Ectodermal cell (in vitro differentiated cells): Measurements from ENCODE around the gene C11orf54.
A peak's percentile ranks its signal among the peaks of the same experiment; 100 is the strongest.

ENCODE experiments used
- H3K27ac ChIP-seq: 2 replicates; pipeline ENCODE4 v1.7.0; 2013; ENCODE audit warnings: mild to moderate bottlenecking, low read depth, low read length; ENCODE audit not compliant: insufficient read depth, poor library complexity, severe bottlenecking
- H3K27me3 ChIP-seq: 2 replicates; pipeline ENCODE4 v1.7.0; 2013; ENCODE audit warnings: mild to moderate bottlenecking, low read length; ENCODE audit not compliant: insufficient read depth, control insufficient read depth, poor library complexity, severe bottlenecking
- H3K36me3 ChIP-seq: one replicate; pipeline ENCODE4 v1.7.0; 2013; ENCODE audit warnings: low read length; ENCODE audit not compliant: control insufficient read depth, insufficient read depth
- H3K4me1 ChIP-seq: one replicate; pipeline ENCODE4 v1.7.0; 2013; ENCODE audit warnings: low read length; ENCODE audit not compliant: control insufficient read depth, insufficient read depth
- H3K4me3 ChIP-seq: 2 replicates; pipeline ENCODE4 v1.7.0; 2013; ENCODE audit warnings: low read depth, low read length, control low read depth; ENCODE audit not compliant: insufficient read depth
- H3K9me3 ChIP-seq: 2 replicates; pipeline ENCODE4 v1.7.0; 2013; ENCODE audit warnings: mild to moderate bottlenecking, low read length, moderate library complexity; ENCODE audit not compliant: control insufficient read depth
- WGBS, 2 experiments: methylation state at CpG; one replicate each; pipeline ENCODE4 v1.1.7; 2013; ENCODE audit warnings: missing lambda C conversion rate in 2 of 2; 5-methylcytosine and 5-hydroxymethylcytosine counted together

C11orf54 gene

DNA sequence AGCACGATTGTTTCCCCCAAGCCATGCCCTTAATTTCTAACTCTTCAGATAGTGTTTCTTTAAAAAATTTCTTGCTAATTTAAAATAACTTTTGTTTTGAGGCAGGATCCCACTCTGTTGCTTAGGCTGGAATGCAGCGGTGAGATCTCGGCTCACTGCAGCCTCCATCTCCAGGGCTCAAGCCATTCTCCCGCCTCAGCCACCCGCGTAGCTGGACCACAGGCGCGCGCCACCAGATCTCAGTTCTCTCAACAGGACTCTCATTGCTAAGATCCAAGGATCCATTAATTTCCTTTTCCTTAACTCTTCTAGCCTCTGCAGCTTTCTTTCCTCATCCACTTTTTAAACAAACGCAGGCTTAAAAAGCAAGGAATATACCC is 42.3 kb downstream of the C11orf54 start:
- Histone ChIP-seq H3K4me1 (peaks cover 5% of the 10 kb centered on the region), H3K27ac (peak overlapping the region; percentile 99), H3K27me3 (no peaks in the 10 kb centered on the region), H3K36me3 (peaks cover 11% of the 10 kb centered on the region), H3K4me3 (peak overlapping the region; percentile 96), H3K9me3 (no peaks in the 10 kb centered on the region)
- 0 to 1% methylated on average over 9 of the region's 10 CpGs for WGBS, 2 experiments

DNA sequence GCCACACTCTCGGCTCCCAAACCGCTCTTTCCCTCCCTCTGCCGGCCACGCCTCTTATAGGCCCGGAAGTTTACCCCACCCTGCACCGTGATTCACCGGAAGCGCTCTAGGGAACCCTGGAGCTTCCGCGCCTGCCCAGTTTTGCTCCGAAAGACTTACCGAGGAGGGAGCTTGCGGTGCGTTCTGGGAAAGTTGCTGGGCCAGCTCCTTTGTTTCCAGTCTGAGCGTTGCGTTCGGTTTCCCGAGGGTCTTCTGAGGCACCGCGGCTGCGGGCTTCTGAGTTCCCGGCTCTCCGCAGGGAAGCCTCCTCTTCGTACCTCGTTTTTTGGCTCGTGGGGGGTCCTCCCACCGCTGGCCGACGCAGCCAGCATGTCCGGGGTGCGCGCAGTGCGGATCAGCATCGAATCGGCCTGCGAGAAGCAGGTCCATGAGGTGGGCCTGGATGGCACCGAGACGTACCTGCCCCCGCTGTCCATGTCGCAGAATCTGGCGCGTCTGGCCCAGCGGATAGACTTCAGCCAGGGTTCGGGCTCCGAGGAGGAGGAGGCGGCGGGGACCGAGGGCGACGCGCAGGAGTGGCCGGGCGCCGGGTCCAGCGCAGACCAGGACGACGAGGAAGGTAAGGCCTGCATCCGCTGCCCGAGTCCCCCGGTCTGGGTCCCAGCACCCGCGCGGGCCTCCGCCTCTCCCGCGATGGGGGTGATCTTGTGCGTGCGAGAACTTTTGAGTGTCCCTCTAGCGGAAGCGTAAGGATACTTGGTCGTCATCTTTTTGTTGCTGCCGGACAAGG is 42.9 kb downstream of the C11orf54 start, which contains the start of gene MED17:
TSS of gene MED17 (plus strand) at position 138 of the 790 bp plus-strand sequence. CDS start at position 370, 232 bp downstream.
- WGBS, 2 experiments = 0% methylated on average over 72 of the region's 72 CpGs
- H3K27me3 ChIP-seq = no peaks in the 10 kb centered on the region
- H3K27ac ChIP-seq = peak within 1 kb of the TSS; percentile 99
- H3K4me1 ChIP-seq = peaks cover 5% of the 10 kb centered on the region
- H3K36me3 ChIP-seq = peaks cover 16% of the 10 kb centered on the region
- H3K9me3 ChIP-seq = no peaks in the 10 kb centered on the region
- H3K4me3 ChIP-seq = peak within 1 kb of the TSS; percentile 96

DNA sequence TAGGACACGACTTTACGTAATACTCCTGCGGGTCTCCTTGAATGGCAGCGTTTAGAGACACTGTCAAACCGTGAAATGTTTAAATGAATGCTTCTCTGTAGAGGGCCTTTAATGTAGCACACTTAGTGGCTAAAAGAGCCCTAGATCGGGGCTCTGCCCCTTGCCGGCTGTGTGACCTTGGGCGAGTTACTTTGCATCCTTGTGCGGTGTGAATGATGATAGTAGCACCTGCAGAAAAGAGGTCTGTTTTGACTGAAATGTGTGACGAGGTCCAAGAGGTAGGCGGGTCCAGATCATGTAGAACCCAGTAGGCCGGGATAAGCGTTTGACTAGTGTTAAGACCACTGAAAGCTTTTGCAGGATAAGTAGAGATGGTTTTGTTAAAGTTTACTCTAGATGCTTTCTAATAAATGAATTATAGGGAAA is 43.5 kb downstream of the C11orf54 start:
- H3K36me3 ChIP-seq = peaks cover 21% of the 10 kb centered on the region
- peak overlapping the region; percentile 39 for H3K27ac ChIP-seq
- H3K4me3 ChIP-seq = peak overlapping the region; percentile 96
- no peaks in the 10 kb centered on the region for H3K27me3 ChIP-seq
- peaks cover 5% of the 10 kb centered on the region for H3K4me1 ChIP-seq
- 0 to 1% methylated on average over 13 of the region's 13 CpGs for WGBS, 2 experiments
- no peaks in the 10 kb centered on the region for H3K9me3 ChIP-seq

DNA sequence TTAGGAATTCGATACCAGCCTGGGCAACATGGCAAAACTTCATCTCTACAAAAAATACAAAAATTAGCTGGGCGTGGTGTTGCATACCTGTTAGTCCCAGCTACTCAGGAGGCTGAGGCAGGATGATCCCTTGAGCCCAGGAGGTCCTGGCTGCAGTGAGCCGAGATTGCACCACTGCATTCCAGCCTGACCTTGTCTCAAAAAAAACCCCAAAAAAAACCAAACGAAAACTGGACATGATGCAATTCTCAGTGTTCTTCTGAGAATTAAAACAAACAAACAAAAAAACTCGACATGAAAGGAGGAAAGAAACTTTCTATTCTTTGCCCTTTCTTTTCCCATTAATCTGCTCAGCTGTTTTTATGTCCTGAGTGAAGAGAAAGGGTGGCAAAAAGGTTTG is 50.0 kb downstream of the C11orf54 start:
- H3K4me3 ChIP-seq = no peak overlapping the region
- no peaks in the 10 kb centered on the region for H3K27me3 ChIP-seq
- no peaks in the 10 kb centered on the region for H3K4me1 ChIP-seq
- no peaks in the 10 kb centered on the region for H3K9me3 ChIP-seq
- H3K36me3 ChIP-seq = peaks cover 73% of the 10 kb centered on the region
- no peak overlapping the region for H3K27ac ChIP-seq
- WGBS, 2 experiments = 91 to 94% methylated on average over 5 of the region's 5 CpGs

DNA sequence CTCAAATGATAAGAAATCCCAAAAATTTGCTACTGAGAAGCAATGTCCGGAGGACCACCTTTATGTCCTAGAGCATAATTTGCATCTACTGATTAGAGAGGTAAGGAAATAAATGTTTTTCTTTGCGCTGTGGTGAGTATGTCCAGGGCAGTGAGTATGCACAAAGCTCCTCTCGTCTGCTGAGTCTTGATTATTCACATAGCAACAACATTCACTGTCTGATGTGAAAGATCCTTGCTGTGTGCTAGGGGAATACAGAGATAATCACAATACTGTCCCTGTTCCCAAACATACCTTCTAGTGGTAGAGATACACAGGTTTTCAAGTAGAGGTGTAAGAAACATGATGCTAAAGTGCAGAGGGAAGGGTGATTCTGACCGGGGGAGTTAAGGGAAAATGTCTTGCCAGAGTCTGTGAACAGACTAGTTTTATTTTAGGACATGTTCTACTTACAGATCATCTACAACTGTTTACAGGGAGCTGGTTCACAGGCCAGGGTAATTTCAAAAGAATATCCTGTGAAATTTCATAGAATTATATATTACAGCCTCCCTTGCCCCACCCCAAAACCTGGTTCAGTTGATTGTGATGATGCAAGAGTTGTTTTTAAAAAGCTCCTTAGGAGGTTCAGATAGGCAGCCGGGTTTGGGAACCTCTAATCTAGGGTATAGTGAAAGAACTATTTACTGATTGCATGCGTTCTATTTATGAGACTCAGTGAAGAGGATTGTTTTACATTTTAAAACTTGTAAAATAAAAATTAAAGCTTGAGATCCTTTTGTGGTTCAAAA is 55.2 kb downstream of the C11orf54 start:
- Histone ChIP-seq H3K4me3 (no peak overlapping the region), H3K4me1 (no peaks in the 10 kb centered on the region), H3K36me3 (peaks cover 67% of the 10 kb centered on the region), H3K9me3 (no peaks in the 10 kb centered on the region), H3K27ac (no peak overlapping the region), H3K27me3 (no peaks in the 10 kb centered on the region)
- WGBS, 2 experiments = 88 to 89% methylated on average over 6 of the region's 6 CpGs

DNA sequence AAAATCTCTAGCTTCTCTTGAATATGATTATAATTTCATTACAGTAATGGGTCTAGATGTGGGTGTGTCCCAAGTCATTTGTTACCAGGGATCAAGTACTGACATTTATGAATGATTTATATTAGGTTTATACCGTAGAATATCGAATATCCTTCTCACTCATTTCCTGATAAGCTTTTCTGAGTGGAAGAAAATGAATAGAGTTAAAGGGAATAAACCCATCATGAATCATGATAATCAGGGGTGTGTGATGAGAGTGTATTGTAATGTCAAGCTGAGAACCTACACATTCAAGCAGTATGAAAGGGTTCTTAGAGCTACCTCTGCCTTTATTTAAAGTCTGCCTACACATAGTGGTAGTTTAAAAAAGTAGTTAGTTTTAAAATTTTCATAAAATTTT is 59.9 kb downstream of the C11orf54 start:
- H3K36me3 ChIP-seq = peaks cover 59% of the 10 kb centered on the region
- WGBS, 2 experiments = 100% methylated on average over 1 to 2 of the region's 2 CpGs
- no peaks in the 10 kb centered on the region for H3K27me3 ChIP-seq
- H3K9me3 ChIP-seq = no peaks in the 10 kb centered on the region
- H3K27ac ChIP-seq = no peak overlapping the region
- H3K4me1 ChIP-seq = no peaks in the 10 kb centered on the region
- no peak overlapping the region for H3K4me3 ChIP-seq

DNA sequence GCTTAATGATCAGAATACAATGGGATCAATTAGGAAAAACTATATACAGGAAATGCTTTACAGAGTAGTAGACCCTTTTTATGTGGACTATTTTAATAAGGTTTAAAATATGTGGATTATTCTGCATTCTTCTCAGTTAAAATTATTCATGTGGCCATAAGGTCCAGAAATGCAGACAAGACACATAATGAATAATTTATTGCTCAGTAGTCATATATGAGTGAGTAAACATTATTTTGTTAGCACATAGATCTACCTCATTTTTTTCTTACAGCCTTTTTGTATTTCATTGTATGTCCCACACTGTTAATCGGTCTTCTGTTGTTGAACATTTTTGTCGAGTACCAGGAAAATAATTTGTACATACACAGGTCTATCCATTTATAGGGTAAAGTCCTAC is 63.4 kb downstream of the C11orf54 start:
- no peaks in the 10 kb centered on the region for H3K4me1 ChIP-seq
- 86% methylated on average over 2 of the region's 2 CpGs; no CpG with 5 or more reads in 1 of the 2 experiments for WGBS, 2 experiments
- peaks cover 53% of the 10 kb centered on the region for H3K36me3 ChIP-seq
- no peaks in the 10 kb centered on the region for H3K9me3 ChIP-seq
- no peak overlapping the region for H3K27ac ChIP-seq
- H3K27me3 ChIP-seq = no peaks in the 10 kb centered on the region
- H3K4me3 ChIP-seq = no peak overlapping the region

DNA sequence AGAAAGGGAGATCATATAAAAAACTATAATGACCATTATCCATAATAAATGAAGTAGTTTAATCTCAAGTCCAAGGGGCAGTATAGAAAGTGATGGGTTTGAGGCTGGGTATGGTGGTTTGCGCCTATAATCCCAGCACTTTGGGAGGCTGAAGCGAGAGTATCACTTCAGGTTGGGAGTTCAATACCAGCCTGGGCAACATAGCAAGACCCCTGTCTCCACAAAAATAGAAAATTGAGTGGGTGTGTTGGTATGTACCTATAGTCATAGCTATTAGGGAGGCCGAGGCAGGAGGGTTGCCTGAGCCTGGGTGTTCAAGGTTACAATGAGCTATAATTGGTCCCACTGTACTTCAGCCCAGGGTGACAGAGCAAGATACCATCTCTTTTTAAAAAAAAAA is 66.5 kb downstream of the C11orf54 start:
- no peaks in the 10 kb centered on the region for H3K9me3 ChIP-seq
- H3K27ac ChIP-seq = no peak overlapping the region
- 93 to 94% methylated on average over 3 of the region's 3 CpGs for WGBS, 2 experiments
- no peaks in the 10 kb centered on the region for H3K27me3 ChIP-seq
- H3K4me3 ChIP-seq = no peak overlapping the region
- peaks cover 66% of the 10 kb centered on the region for H3K36me3 ChIP-seq
- no peaks in the 10 kb centered on the region for H3K4me1 ChIP-seq

DNA sequence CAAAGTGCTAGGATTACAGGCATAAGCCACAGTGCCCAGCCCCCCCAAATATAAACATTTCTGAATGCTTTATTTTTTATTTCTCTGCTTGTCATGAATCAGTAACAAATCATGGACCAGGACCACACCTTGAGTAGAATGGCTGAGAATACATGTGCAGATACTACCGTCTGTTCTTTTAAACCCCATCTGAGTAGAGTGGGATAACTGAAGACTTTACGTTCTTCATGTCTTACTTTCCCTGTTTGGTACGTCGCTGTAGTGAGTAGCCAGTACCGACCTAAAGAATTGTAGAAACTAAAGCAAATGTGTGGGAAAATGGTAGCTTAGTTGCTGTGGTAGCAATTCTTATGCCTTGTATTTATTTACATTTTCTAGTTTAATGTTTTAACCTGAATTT is 72.5 kb downstream of the C11orf54 start:
- Histone ChIP-seq H3K27ac (no peak overlapping the region), H3K4me3 (no peak overlapping the region), H3K27me3 (no peaks in the 10 kb centered on the region), H3K9me3 (no peaks in the 10 kb centered on the region), H3K36me3 (peaks cover 43% of the 10 kb centered on the region), H3K4me1 (peaks cover 13% of the 10 kb centered on the region)
- WGBS, 2 experiments = 95 to 97% methylated on average over 5 of the region's 5 CpGs
